ENCODE measurements around the gene C18orf63. TPM values are rescaled to one million over a fixed set of nuclear protein-coding genes. Genes with fewer than 3 reads are reported as not detected.

The C18orf63 gene
- total RNA-seq, 1 donor from 2014 or later = not detected

DNA sequence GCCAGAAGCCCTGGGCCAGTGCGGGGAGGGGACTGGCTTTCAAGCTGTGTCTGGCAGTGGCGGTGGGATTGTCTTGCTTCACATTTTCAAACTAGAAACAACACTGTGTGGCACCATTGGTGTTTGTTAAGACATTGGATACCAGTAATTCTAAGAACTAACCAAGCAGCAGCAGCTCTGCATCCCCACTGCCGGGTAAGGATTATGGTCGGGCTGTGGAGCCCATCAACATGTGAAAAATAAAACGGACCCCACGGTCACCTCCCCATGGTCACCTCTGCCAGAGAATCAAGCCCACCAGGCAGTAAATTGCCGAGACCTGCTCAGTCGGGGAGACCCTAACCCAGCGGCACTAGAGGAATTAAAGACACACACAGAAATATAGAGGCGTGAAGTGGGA, 65.3 kb downstream of the C18orf63 start:
- no peaks in the 10 kb centered on the region for H3K4me1 Mint-ChIP-seq (ENCODE audit: low read depth, unreplicated experiment)
- no peak overlapping the region for H3K4me3 Mint-ChIP-seq (ENCODE audit: unreplicated experiment)
- H3K27ac Mint-ChIP-seq (ENCODE audit: unreplicated experiment) = no peak overlapping the region
- no peak for DNase-seq
- H3K36me3 Mint-ChIP-seq (ENCODE audit: unreplicated experiment) = no peaks in the 10 kb centered on the region
- TF ChIP-seq, protein P1, sequence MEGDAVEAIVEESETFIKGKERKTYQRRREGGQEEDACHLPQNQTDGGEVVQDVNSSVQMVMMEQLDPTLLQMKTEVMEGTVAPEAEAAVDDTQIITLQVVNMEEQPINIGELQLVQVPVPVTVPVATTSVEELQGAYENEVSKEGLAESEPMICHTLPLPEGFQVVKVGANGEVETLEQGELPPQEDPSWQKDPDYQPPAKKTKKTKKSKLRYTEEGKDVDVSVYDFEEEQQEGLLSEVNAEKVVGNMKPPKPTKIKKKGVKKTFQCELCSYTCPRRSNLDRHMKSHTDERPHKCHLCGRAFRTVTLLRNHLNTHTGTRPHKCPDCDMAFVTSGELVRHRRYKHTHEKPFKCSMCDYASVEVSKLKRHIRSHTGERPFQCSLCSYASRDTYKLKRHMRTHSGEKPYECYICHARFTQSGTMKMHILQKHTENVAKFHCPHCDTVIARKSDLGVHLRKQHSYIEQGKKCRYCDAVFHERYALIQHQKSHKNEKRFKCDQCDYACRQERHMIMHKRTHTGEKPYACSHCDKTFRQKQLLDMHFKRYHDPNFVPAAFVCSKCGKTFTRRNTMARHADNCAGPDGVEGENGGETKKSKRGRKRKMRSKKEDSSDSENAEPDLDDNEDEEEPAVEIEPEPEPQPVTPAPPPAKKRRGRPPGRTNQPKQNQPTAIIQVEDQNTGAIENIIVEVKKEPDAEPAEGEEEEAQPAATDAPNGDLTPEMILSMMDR (IDR thresholded peaks at IDR 0.05; ENCODE audit: partially characterized antibody, unreplicated experiment) = no peak
- H3K27me3 Mint-ChIP-seq (ENCODE audit: unreplicated experiment) = no peaks in the 10 kb centered on the region
- peaks cover 5% of the 10 kb centered on the region for H3K9me3 Mint-ChIP-seq (ENCODE audit: unreplicated experiment)

DNA sequence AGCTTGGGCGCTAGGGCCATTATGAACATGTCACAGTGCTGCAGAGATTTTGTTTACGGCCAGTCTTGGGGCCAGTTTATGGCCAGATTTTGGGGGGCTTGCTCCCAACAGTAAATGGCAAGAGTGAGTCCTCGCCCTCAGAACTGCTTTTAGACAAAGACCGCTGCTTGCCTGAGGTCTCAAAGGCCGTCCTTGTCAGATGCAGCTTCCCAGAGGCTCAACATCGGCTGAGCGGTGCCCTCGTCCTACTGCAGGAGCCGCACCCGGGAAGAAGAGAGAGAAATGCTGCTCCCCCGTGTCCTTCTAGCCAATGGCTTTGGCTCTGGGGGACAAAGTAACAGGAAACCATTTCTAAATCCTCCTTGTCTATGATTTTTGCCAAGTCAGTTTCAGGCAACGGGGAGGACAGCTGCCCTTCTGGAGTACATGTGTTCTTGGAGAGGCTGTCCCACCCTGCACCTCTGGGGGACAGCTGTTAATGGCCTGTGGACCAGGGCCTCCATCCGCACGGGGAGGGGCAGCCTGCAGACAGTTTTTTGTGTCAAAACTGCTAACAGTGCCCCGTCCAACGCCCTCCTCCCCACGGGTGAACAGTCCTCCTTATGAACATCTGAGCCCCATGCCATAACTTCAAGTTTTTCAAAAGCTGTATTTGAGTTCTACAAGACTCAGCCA, 66.1 kb downstream of the C18orf63 start:
- H3K36me3 Mint-ChIP-seq (ENCODE audit: unreplicated experiment) = no peaks in the 10 kb centered on the region
- TF ChIP-seq, protein P1 (IDR thresholded peaks at IDR 0.05; ENCODE audit: partially characterized antibody, unreplicated experiment) = no peak
- no peak for DNase-seq
- H3K4me3 Mint-ChIP-seq (ENCODE audit: unreplicated experiment) = no peak overlapping the region
- H3K9me3 Mint-ChIP-seq (ENCODE audit: unreplicated experiment) = peaks cover 5% of the 10 kb centered on the region
- no peak overlapping the region for H3K27ac Mint-ChIP-seq (ENCODE audit: unreplicated experiment)
- peaks cover 1% of the 10 kb centered on the region for H3K27me3 Mint-ChIP-seq (ENCODE audit: unreplicated experiment)
- no peaks in the 10 kb centered on the region for H3K4me1 Mint-ChIP-seq (ENCODE audit: low read depth, unreplicated experiment)

DNA sequence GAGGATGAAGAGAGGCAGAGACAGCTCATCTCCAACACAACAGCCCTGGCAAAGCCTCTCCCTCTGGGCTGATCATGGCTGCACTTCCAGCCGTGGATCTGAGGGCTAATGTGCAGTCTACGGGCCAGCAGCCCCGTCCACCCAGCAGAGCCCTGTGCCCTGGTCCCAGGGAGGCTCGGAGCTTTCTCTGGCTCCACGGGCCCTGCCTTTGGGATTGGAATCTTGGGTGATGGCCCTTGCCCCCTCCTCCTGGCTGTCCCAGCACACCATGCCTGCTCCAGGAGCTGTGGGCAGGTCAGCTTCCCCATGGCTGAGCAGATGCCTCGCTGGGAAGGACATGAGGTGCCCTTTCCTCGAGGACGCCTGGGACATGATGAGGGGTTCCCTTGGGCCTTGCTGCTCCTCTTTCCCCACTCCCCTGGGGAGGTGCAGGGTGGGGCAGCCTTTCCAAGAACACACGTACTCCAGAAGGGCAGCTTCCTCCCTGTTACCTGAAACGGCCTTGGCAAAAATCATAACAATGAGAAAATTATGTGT, 66.9 kb downstream of the C18orf63 start:
- peaks cover 6% of the 10 kb centered on the region for H3K9me3 Mint-ChIP-seq (ENCODE audit: unreplicated experiment)
- no peak overlapping the region for H3K4me3 Mint-ChIP-seq (ENCODE audit: unreplicated experiment)
- H3K4me1 Mint-ChIP-seq (ENCODE audit: low read depth, unreplicated experiment) = no peaks in the 10 kb centered on the region
- no peaks in the 10 kb centered on the region for H3K36me3 Mint-ChIP-seq (ENCODE audit: unreplicated experiment)
- TF ChIP-seq, protein P1 (IDR thresholded peaks at IDR 0.05; ENCODE audit: partially characterized antibody, unreplicated experiment) = no peak
- H3K27ac Mint-ChIP-seq (ENCODE audit: unreplicated experiment) = no peak overlapping the region
- no peak for DNase-seq
- H3K27me3 Mint-ChIP-seq (ENCODE audit: unreplicated experiment) = peaks cover 5% of the 10 kb centered on the region

DNA sequence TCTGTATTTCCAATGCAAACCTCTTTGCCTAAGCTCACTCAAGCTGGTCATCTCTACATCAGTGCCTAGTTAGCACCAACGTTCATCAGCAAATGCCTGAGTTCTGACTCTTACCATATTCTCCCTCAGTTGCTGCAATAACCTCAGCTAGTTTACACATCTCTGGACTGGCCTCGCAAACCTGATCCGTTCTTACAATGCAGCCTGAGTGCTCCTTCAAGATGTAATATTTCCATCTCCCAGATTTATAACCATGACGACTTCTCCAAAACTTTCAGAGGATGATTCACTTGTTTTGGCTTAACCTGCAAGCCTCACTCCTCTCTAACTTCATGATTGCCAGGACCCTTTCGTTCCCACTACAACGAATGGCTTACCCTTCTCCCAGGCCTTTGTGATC, 71.7 kb downstream of the C18orf63 start:
- Mint-ChIP-seq H3K36me3 (ENCODE audit: unreplicated experiment) (no peaks in the 10 kb centered on the region), H3K9me3 (ENCODE audit: unreplicated experiment) (peaks cover 1% of the 10 kb centered on the region), H3K4me1 (ENCODE audit: low read depth, unreplicated experiment) (no peaks in the 10 kb centered on the region), H3K27ac (ENCODE audit: unreplicated experiment) (no peak overlapping the region), H3K27me3 (ENCODE audit: unreplicated experiment) (peaks cover 5% of the 10 kb centered on the region), H3K4me3 (ENCODE audit: unreplicated experiment) (no peak overlapping the region)
- DNase-seq = no peak
- TF ChIP-seq, protein P1 (IDR thresholded peaks at IDR 0.05; ENCODE audit: partially characterized antibody, unreplicated experiment) = no peak

DNA sequence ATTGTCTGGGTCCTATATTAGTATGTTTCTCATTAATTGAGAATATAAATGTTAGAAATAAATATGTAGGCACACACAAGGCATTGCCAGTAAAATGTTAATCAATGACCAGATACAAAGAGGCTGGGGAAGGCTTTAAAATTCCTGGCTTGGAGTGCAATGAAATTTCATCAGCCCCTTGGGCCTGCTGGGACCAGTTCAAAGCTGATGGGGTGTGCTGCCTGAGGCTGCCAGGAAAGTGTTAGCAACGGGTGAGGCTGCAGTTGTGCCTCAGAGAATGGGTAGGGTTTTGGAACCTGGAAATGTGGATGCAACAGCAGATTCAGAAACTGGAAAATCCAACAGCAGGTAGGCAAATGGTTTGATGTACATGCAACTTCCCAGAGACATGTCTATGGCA, 72.6 kb downstream of the C18orf63 start:
- TF ChIP-seq, protein P1 (IDR thresholded peaks at IDR 0.05; ENCODE audit: partially characterized antibody, unreplicated experiment) = no peak
- H3K27me3 Mint-ChIP-seq (ENCODE audit: unreplicated experiment) = peaks cover 5% of the 10 kb centered on the region
- no peak overlapping the region for H3K4me3 Mint-ChIP-seq (ENCODE audit: unreplicated experiment)
- H3K4me1 Mint-ChIP-seq (ENCODE audit: low read depth, unreplicated experiment) = no peaks in the 10 kb centered on the region
- no peaks in the 10 kb centered on the region for H3K36me3 Mint-ChIP-seq (ENCODE audit: unreplicated experiment)
- no peak overlapping the region for H3K27ac Mint-ChIP-seq (ENCODE audit: unreplicated experiment)
- H3K9me3 Mint-ChIP-seq (ENCODE audit: unreplicated experiment) = peaks cover 1% of the 10 kb centered on the region
- no peak for DNase-seq

Measured in glutamatergic neuron (in vitro differentiated cells).